OCI-LY1 (cell line): ENCODE results near the gene TINAGL1.

Experiments used
- EZH2 ChIP-seq: fragments of 200-600 bp; sonication (generic), shearing (Covaris generic); IDR thresholded peaks from 2 replicates; pipeline ENCODE4 v1.8.0; 2017; ENCODE audit warnings: borderline replicate concordance, mixed run types, mild to moderate bottlenecking, antibody characterized with exemption, low read length, moderate library complexity, mixed read lengths
- TF ChIP-seq, protein P1 (sequence below): fragments of 200-600 bp; sonication (generic), shearing (Covaris generic); IDR thresholded peaks from 2 replicates; pipeline ENCODE4 v1.5.1; 2017; ENCODE audit warnings: mild to moderate bottlenecking, antibody characterized with exemption, low read length, moderate library complexity, mixed read lengths

DNA sequence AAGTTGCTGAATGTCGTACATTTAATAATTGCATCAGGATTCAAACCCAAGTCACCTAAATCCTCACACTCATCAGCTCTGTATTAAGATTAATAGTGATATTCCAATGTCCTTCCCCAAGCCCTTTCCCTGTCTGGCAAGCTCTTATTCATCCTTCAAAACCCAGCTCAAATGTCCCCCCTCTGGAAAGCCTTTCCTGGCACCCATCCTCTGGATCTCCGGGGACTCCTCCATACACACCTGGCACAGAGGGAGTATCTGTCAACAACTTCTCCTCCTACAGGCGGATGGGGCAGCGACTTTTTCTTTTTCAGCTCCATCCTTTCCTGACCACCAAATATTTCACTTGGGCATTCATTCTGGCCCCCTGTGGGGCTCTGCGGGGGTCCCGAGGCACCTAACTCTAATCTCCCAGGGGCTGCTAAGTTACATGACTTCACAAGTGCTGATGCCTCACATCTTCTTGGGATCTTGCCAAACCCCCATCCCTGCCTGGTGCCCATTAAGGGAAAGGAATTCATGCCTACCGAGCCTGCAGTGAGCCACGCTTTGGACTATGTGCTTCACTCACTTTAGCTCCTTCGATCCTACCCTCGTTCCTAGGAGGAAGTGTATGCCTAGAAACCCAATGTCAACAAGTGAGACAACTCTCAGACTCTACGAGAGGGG lies 15.2 kb downstream of the TINAGL1 start:
- TF ChIP-seq, protein P1, sequence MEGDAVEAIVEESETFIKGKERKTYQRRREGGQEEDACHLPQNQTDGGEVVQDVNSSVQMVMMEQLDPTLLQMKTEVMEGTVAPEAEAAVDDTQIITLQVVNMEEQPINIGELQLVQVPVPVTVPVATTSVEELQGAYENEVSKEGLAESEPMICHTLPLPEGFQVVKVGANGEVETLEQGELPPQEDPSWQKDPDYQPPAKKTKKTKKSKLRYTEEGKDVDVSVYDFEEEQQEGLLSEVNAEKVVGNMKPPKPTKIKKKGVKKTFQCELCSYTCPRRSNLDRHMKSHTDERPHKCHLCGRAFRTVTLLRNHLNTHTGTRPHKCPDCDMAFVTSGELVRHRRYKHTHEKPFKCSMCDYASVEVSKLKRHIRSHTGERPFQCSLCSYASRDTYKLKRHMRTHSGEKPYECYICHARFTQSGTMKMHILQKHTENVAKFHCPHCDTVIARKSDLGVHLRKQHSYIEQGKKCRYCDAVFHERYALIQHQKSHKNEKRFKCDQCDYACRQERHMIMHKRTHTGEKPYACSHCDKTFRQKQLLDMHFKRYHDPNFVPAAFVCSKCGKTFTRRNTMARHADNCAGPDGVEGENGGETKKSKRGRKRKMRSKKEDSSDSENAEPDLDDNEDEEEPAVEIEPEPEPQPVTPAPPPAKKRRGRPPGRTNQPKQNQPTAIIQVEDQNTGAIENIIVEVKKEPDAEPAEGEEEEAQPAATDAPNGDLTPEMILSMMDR: no peak
- no peak for TF ChIP-seq EZH2
